Ovary (tissue), 3 donors: ENCODE results near the gene SRGN.

Experiments
- CTCF ChIP-seq, 3 donors: fragments of 450-650 bp in 2 of 3; fragments of 200-600 bp in 1 of 3; IDR thresholded peaks; one replicate each; pipeline versions ENCODE4 v1.5.1 to v1.8.0; 2016 to 2022; ENCODE audit warnings: antibody characterized with exemption in 3 of 3, mild to moderate bottlenecking in 1 of 3
- POLR2A ChIP-seq: fragments of 450-650 bp; IDR thresholded peaks from one replicate; pipeline ENCODE4 v1.6.1; 2017; ENCODE audit warnings: antibody characterized with exemption, mild to moderate bottlenecking, moderate library complexity
- donor health status: DM: no; HTN: no; CAD: no.

GRCh38 chr10:69056536-69057260, 31.2 kb upstream of the SRGN start:
- TF ChIP-seq CTCF (IDR thresholded peaks at IDR 0.05) (no peak), POLR2A (no peak)
